ENCODE measurements around the gene EIF3J.
"Not testable (repeated sequence)": the region's sequence is repeated elsewhere in the genome, so short reads cannot be mapped to it uniquely, and the experiment has no call there.

The EIF3J gene, protein sequence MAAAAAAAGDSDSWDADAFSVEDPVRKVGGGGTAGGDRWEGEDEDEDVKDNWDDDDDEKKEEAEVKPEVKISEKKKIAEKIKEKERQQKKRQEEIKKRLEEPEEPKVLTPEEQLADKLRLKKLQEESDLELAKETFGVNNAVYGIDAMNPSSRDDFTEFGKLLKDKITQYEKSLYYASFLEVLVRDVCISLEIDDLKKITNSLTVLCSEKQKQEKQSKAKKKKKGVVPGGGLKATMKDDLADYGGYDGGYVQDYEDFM

DNA sequence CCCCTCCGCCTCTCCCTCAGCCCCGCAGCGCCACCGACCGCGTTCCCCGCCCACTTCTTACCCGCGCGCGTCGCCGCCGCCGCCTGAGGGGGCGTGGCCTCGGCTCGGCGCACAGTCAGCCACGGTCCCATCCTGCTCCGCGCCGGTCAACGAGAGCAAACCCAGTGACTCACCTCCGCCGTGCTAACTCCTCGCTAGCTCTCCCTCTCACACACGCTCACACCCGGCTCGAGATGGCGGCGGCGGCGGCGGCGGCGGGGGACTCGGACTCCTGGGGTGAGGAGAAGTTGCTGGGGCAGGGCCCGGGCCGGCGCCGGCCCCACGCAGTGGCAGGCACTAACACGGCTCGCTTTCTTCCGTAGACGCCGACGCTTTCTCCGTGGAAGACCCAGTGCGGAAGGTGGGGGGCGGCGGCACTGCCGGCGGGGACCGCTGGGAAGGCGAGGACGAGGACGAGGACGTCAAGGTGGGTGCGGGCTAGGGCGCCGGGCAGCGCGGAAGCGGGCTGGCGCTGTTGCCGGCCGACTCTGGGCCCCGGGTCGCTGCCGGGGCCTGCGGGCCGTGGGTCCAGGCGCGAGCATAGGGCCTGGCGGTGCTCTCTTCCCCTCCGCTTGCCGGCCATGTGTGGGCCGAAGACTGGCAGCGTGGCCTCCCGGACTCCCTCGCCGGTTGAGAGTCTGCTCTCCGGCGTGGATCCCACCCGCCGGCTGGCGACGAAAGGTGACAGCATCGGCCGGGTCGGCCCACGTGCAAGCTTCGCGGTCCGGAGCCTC lies at the start of gene EIF3J:
TSS of gene EIF3J (plus strand) at position 186 of the 773 bp plus-strand sequence. CDS start at position 234, 48 bp downstream.
- DNase-seq: peak; percentile 81 to 94

DNA sequence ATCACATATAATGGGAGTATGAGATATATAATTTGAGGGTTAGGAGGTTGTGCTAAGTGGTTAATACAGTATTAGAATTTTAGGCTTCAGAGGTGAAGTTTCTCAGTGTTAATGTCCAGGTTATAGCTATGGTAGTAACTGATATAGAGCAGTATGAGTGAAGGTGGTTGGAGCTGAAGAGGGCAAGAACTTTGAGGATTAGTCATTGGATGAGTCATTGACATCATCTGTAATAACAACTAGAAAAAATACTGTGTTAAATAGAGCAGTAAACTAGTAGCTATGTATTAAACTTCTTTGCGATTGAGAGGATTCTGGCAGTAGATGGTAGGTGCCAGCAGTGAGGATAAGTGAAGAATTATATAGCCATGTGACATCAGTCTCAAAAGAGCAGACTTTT lies 47.5 kb upstream of the EIF3J start:
- no peak for DNase-seq

DNA sequence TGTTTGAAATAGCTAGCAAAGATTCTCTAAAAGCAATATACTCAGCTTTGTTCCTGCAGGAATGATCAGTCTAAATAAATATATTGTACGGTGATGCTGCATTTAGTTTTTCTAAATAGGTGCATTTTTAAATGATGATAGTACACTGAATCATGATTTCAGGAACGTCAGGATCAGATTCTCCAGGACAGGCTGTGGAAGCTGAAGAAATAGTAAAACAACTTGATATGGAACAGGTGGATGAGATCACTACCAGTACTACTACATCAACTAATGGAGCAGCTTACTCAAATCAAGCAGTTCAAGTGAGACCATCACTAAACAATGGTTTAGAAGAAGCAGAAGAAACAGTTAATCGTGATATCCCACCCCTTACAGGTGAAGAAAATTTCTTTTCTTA lies 46.3 kb upstream of the EIF3J start:
- DNase-seq: no peak

- DNase-seq: no peak
Observed at GRCh38 chr15:44492040-44492439, 44.9 kb upstream of the EIF3J start.

DNA sequence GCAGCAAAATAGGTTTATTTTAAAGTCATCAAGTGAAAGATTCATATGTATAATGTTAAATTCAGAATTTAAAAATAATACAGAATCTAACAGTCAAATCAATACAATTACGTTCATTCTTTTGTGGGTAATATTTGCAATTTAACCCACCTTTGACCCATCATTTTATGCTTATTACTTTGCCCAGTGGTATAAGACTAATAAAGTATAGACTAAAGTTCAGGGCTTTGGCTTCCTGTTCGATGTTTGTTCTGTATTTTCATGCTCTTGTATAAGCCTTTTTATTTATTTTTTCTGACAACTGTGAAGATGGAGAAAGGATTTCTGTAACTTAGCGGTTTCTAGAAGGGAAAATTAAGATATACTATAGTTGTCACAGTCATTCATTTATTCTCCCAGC lies 44.3 kb upstream of the EIF3J start:
- no peak for DNase-seq

- no peak for DNase-seq
Observed at GRCh38 chr15:44495562-44495961, 41.4 kb upstream of the EIF3J start.

DNA sequence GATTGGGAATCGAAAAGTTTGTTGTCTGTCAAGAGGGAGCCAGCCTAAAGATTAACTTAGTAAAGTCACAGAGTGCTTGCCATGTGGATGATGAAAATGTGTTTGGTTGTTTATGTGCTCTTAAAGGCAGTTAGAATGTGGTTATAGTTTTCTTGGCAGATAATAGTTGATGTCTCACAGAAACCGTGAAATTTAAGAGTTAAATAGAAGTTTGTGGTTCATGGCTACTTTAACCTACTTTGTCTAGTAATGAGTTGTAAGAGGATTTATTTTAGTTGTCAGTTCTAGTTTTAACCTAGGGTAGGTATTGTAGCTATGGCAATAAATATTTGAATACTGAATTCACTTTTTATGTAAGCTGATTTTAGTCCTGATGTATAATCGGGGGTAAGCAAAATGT lies 36.4 kb upstream of the EIF3J start:
- no peak for DNase-seq

- peak; percentile 3 to 23 for DNase-seq
Observed at GRCh38 chr15:44501768-44502366, 35.1 kb upstream of the EIF3J start.

DNA sequence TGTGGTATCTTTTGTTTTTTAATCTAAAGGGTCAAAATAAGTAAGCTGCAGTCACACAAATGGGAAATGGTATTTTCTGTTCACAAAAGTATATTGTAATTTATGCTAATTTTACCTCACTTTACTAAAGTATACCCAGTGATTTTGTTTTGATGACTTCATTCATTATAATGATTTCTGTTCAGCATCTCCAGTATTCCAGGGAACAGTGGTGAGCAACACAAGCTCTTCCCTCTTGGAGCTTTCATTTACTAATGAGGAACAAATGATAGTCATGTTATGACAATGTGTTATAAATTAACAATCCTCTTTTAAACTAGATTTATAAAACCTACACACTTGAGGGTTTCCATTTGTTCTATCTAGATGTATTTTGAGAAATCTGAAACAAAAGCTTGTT lies 20.5 kb upstream of the EIF3J start:
- no peak for DNase-seq

- no peak for DNase-seq
Observed at GRCh38 chr15:44519537-44519936, 17.4 kb upstream of the EIF3J start.

GRCh38 chr15:44525018-44525417 lies 11.9 kb upstream of the EIF3J start:
- no peak for DNase-seq

DNA sequence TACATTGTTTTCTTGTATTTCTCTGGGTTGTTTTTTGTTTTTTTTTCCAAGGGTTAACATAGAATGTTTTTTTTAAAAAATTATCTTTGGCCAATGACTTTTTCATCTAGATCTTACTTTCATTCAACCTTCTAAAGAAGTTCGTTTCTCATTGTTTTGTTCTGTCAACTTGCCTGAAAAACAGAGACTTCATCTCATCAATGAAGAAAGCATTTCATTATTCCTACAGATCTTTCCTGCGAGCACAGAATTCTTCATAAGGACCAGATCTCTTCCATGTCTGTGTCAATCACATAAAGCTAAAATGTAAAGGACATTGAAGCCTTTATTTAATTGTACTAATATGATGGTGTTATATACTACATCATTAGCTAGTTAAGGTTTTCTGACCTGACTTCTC lies 9.7 kb upstream of the EIF3J start:
- no peak for DNase-seq

GRCh38 chr15:44529864-44530604 lies 6.9 kb upstream of the EIF3J start:
- DNase-seq: no peak

DNA sequence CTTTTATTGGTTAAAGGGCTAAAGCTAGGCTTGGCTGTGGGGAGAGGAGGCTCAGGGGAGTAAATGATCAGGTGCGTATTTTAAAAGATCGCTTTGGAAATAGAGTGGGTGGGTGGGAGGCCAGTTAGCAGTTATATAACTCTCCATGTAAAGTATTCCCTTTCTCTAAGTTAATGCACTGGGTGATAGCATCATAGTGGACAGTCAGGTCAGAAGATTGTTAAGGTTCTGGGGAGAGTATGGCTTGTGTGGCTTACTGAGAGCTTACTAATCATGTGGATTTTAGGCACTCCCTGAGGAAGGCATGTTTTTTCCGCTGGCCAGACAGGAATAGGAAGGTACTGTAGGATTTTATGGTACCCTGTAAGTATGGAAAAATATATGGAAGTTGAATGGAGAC lies 6.3 kb upstream of the EIF3J start:
- no peak for DNase-seq

DNA sequence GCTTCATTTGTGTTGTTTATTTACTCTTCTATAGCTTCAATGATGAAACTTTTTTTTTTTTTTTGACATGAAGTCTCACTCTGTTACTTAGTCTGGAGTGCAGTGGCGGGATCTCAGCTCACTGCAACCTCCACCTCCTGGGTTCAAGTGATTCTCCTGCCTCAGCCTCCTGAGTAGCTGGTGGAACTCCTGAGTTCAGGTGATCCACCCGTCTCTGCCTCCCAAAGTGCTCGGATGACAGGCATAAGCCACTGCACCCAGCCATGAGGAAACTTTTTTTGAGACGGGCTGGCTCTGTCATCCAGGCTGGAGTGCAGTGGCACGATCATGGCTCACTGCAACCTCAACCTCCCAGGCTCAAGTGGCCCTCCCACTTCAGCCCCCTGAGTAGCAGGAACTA lies 4.7 kb upstream of the EIF3J start:
- DNase-seq: not testable (repeated sequence)

DNA sequence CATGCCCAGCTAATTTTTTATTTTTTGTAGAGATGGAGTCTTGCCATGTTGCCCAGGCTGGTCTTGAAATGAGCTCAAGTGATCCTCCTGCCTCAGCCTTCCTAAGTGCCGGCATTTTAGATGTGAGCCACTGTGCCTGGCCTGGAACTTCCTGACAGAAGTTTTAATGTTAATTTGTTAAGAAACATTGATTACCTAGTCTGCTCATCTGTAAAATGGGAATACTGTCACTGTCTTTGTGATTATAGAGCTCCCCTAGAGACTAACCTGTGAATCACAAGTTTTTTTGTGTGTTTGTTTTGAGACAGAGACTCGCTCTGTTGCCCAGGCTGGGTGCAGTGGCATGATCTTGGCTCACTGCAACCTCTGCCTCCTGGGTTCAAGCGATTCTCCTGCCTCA lies 4.3 kb upstream of the EIF3J start:
- no peak for DNase-seq

GRCh38 chr15:44535092-44535491 lies 1.9 kb upstream of the EIF3J start:
- no peak for DNase-seq

- no peak for DNase-seq
Observed at GRCh38 chr15:44535523-44536301, 1.2 kb upstream of the EIF3J start.

DNA sequence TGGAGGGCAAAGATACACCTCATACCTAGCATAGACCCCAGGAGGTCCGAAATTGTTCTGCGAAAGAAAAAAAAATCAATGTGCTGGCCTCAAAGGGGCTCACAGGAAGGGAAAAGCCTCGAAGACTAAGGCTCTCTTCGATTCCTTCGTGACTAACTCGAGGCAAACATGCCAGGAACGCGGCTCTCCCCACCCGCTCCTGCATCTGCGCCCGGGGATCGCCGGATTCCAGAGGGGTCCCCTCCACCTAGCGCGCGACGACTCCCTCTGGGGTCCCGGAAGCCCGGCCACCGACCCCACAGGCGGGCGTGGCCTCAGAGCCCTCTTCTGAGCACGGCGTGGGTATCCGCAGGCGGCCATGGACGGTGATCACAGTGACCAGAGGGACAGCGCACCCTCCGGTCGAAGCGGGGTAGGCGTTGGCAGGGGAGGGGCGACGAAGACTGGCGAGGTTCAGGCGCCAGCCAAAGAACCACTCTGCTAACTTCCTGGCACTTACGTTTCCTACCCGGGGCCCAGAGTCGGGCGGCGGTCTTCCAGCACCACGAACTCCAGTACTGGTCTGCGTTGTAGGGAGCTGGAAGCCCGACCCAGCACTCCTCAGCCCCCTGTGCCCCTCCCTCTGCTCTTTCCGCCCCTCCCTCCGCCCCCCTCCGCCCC lies 515 bp upstream of the EIF3J start:
- DNase-seq: peak in 1 of 2 experiments; percentile 90

DNA sequence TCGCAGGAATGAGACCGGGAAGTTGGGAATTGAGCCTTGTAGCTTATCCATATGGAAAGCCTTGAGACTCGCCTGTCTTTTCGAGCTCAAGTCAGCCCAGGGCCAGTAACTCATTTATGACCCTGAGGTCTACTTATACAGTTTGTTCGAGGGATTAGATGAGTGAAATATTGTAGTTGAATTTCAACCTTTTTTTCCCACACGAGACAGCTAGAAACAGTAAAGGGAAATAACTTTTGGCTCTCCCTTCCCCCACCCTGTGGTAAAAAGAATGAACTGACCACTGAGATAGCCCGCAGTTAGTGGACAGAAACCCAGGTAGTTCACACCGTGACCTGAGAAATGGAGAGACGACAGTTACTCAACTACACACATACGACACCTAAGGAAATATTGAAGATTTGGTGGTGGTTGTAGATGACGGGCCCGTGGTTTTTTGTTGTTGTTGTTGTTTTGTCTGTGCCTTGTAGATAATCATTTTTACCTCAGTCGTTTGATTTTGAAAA lies 841 bp downstream of the EIF3J start:
- peak in 1 of 2 experiments; percentile 10 for DNase-seq

DNA sequence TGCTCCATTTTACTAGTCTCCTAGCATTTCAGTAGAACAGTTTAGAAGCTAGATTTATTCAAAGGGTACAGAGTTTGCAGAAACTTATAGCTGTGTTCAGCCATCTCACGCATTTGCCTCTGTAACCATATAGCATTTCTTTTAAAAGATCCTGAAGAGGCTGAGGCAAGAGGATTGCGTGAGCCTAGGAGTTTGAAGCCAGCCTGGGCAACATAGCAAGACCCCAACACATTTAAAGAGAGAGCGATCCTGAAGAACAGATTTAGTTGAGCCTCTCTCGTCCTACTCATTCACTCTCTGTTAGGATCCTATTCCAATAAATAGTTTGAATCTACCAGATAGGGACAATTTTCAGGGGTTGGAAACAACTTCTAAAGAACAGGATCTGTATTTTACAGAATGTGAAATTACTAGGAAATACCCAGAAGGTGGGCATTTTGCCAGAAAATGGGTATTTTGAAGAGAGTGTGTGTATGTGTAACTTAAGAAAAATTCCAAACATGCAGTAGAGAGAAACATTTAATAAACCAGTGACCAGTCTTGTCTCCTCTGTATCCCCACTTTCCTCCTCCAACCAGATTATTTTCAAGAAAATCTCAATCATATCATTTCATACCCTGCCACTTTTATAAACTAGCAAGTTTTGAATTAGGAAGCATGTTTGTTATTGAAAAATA lies 4.5 kb downstream of the EIF3J start:
- DNase-seq: no peak
